CD4-positive, alpha-beta T cell (primary cell): ENCODE results near the gene UBL4B. TPM values are rescaled to one million over a fixed set of nuclear protein-coding genes. Genes with fewer than 3 reads are reported as not detected.

ENCODE experiments used
- ATAC-seq: fragments of 200-7000 bp; cut with Tn5 transposase; one replicate; pipeline ENCODE4 v1.10.0; 2022; ENCODE audit warnings: mild to moderate bottlenecking; ENCODE audit not compliant: poor library complexity
- CTCF ChIA-PET: fragments of 350-600 bp; sonication (Branson Sonifier 250); formaldehyde crosslinking; loops from one replicate; lab custom pipeline; 2021; ENCODE audit warnings: antibody characterized with exemption, inconsistent platforms; lab: Charles Lee
- POLR2A ChIA-PET: fragments of 350-600 bp; sonication (Branson Sonifier 250); formaldehyde crosslinking; loops from one replicate; lab custom pipeline; 2021; ENCODE audit warnings: antibody characterized with exemption, inconsistent platforms; lab: Charles Lee
- DNase-seq, 14 experiments: peaks; one replicate each; pipeline ENCODE4 v3.0.0-alpha.2; 2013 to 2020; ENCODE audit warnings: mixed read lengths in 2 of 14
- H3K27ac ChIP-seq, 2 donors: one replicate each; pipeline versions ENCODE4 v1.5.1 to v1.7.0; 2013; ENCODE audit warnings: low read length in 2 of 2, low read depth in 1 of 2, mild to moderate bottlenecking in 1 of 2
- H3K27me3 ChIP-seq, 2 experiments: 1 replicate in 1 of 2; 2 replicates in 1 of 2; pipeline versions ENCODE4 v1.6.1 to v1.7.0; 2013; ENCODE audit warnings: low read length in 2 of 2, control low read depth in 1 of 2, mild to moderate bottlenecking in 1 of 2, moderate library complexity in 1 of 2; ENCODE audit not compliant: insufficient read depth in 2 of 2, control insufficient read depth in 1 of 2
- H3K36me3 ChIP-seq: one replicate; pipeline ENCODE4 v1.6.1; 2013; ENCODE audit warnings: low read length, control low read depth; ENCODE audit not compliant: insufficient read depth
- H3K4me1 ChIP-seq: one replicate; pipeline ENCODE4 v1.6.1; 2013; ENCODE audit warnings: low read length, control low read depth; ENCODE audit not compliant: insufficient read depth
- H3K4me3 ChIP-seq: one replicate; pipeline ENCODE4 v1.5.1; 2013; ENCODE audit warnings: mild to moderate bottlenecking, low read length, moderate library complexity
- H3K9me3 ChIP-seq, 2 experiments: 1 replicate in 1 of 2; 2 replicates in 1 of 2; pipeline versions ENCODE4 v1.6.1 to v1.7.0; 2013; ENCODE audit warnings: low read length in 2 of 2, mild to moderate bottlenecking in 2 of 2, control low read depth in 1 of 2, moderate library complexity in 1 of 2; ENCODE audit not compliant: control insufficient read depth in 1 of 2, insufficient read depth in 1 of 2
- H3K27ac Mint-ChIP-seq: one replicate; pipeline ENCODE4 v1.8.0; 2020; ENCODE audit warnings: mixed read lengths
- H3K27me3 Mint-ChIP-seq: one replicate; pipeline ENCODE4 v1.8.0; 2021; ENCODE audit warnings: mixed read lengths
- H3K36me3 Mint-ChIP-seq: one replicate; pipeline ENCODE4 v1.8.0; 2021; ENCODE audit warnings: low read depth, mixed read lengths
- H3K4me1 Mint-ChIP-seq: one replicate; pipeline ENCODE4 v1.8.0; 2021; ENCODE audit warnings: low read depth, mixed read lengths
- H3K4me3 Mint-ChIP-seq: one replicate; pipeline ENCODE4 v1.8.0; 2020; ENCODE audit warnings: mild to moderate bottlenecking, mixed read lengths
- H3K9me3 Mint-ChIP-seq: one replicate; pipeline ENCODE4 v1.8.0; 2020; ENCODE audit warnings: mixed read lengths
- CTCF ChIP-seq: fragments of 200-600 bp; IDR thresholded peaks from one replicate; pipeline ENCODE4 v1.8.0; 2022; ENCODE audit warnings: antibody characterized with exemption, mild to moderate bottlenecking
- intact Hi-C, 2 experiments: fragments of 100-400 bp; cut with DNase I in 1 of 2; cut with micrococcal nuclease in 1 of 2; formaldehyde crosslinking; loops; one replicate each; pipeline versions ENCODE4 v1.15.1 to v1.9.0; 2023 to 2025; cut with DNase I, micrococcal nuclease
- total RNA-seq, 174 experiments: library from RNA in 2 of 174; stranded (reverse) in 2 of 174; gene quantifications; one replicate each; pipeline ENCODE4 v1.2.3 and lab custom pipeline; 2021 to 2026

Gene UBL4B
- total RNA-seq, 2 experiments from 2014 or later = not detected

DNA sequence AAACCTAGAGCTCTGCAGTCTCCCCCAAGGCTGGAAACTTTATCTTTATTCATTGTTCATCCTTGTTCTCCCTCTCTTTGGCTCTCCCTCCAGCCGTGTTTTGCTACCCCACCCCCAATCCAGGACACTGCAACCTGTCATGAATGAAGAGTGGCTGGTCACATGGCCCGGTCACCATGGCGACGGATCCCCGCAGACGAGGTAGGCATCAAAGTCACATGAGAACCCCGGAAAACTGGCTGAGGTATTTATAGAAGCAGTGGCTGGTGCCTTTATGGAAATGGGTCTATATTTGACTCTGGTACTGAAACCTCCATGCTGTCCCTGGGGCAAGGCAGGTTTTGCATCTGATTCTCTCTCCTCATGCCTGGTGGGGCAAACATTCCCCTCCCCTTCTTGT, 24.7 kb downstream of the UBL4B start:
- intact Hi-C loops = no loop called here
- Mint-ChIP-seq H3K36me3 (no peaks in the 10 kb centered on the region), H3K4me1 (peaks cover 13% of the 10 kb centered on the region), H3K4me3 (no peak overlapping the region), H3K9me3 (no peaks in the 10 kb centered on the region), H3K27me3 (peaks cover 65% of the 10 kb centered on the region), H3K27ac (no peak overlapping the region)
- no peak for TF ChIP-seq CTCF
- Histone ChIP-seq H3K27ac (no peak overlapping the region), H3K36me3 (no peaks in the 10 kb centered on the region), H3K4me3 (no peak overlapping the region), H3K9me3 (no peaks in the 10 kb centered on the region), H3K27me3 (peaks cover 8 to 30% of the 10 kb centered on the region in 2 experiments), H3K4me1 (peaks cover 6% of the 10 kb centered on the region)
- ChIA-PET CTCF (no interaction called here), POLR2A (no interaction called here)
- DNase-seq (peak in 9 of 14 experiments; percentile 4 to 42 (median 25)), ATAC-seq (no peak)

DNA sequence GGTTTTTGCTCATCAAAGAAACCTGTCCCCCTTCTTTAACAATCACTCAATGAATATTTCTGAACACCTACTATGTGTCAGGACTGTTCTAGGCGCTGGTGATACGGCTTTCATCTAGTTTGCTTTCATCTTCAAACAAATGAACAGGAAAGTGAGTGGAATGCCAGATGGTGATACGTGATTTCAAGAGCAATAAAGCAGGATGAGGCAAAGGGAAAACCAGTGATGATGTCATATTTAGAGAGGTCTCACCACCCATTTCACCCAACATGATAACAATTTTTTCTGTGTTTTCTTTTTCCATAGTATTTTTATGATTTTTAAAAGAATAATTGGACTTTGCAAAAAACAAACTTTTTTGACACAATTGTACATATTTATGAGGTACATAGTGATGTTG, 26.7 kb downstream of the UBL4B start:
- TF ChIP-seq CTCF = no peak
- Histone ChIP-seq H3K36me3 (no peaks in the 10 kb centered on the region), H3K4me1 (peaks cover 6% of the 10 kb centered on the region), H3K27me3 (peaks cover 8 to 35% of the 10 kb centered on the region in 2 experiments), H3K4me3 (no peak overlapping the region), H3K27ac (no peak overlapping the region), H3K9me3 (no peaks in the 10 kb centered on the region)
- ATAC-seq (no peak), DNase-seq (no peak)
- no peak overlapping the region for H3K4me3 Mint-ChIP-seq
- intact Hi-C loops = no loop called here
- H3K9me3 Mint-ChIP-seq = no peaks in the 10 kb centered on the region
- H3K36me3 Mint-ChIP-seq = no peaks in the 10 kb centered on the region
- CTCF ChIA-PET = no interaction called here
- no peak overlapping the region for H3K27ac Mint-ChIP-seq
- POLR2A ChIA-PET = no interaction called here
- peaks cover 51% of the 10 kb centered on the region for H3K27me3 Mint-ChIP-seq
- peaks cover 13% of the 10 kb centered on the region for H3K4me1 Mint-ChIP-seq

- Histone ChIP-seq H3K27ac (no peak overlapping the region), H3K4me1 (no peaks in the 10 kb centered on the region), H3K36me3 (no peaks in the 10 kb centered on the region), H3K27me3 (peaks cover 33 to 39% of the 10 kb centered on the region in 2 experiments), H3K9me3 (no peaks in the 10 kb centered on the region), H3K4me3 (no peak overlapping the region)
- intact Hi-C loops = no loop called here
- H3K9me3 Mint-ChIP-seq = no peaks in the 10 kb centered on the region
- no peak overlapping the region for H3K27ac Mint-ChIP-seq
- H3K27me3 Mint-ChIP-seq = peaks cover 9% of the 10 kb centered on the region
- ATAC-seq = no peak
- H3K4me1 Mint-ChIP-seq = no peaks in the 10 kb centered on the region
- H3K4me3 Mint-ChIP-seq = no peak overlapping the region
- TF ChIP-seq CTCF = no peak
- no peaks in the 10 kb centered on the region for H3K36me3 Mint-ChIP-seq
- DNase-seq = no peak
- ChIA-PET POLR2A (no interaction called here), CTCF (no interaction called here)
Observed at GRCh38 chr1:110144366-110144765, 32.1 kb downstream of the UBL4B start.
